ENCODE measurements around the gene SPEF1.

Gene SPEF1

DNA sequence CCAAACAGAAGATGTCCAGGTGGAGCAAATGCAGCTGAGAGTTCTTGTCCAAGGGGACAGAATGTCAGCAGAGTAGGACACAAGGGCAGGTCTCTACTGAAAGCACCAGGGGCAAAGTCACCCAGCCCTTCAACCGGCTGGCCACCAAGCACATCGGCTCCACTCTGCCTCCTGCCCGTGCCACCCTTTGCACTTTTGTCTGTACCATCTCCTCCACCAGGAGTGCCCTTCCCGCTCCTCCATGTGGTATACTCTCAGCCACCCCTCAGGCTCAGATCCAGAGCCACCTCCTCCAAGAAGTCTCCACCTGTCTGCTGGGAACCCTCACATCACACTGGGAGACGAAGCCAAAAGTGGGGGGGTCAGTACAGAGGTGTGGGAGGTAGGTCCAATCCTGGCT, 52.9 kb downstream of the SPEF1 start:
- no peak for DNase-seq

All from NCI-H345 (cell line).